SK-N-MC (cell line): ENCODE measurements around the gene CDH22.

Source experiments
- EZH2 ChIP-seq: fragments of 200-600 bp; sonication (generic); IDR thresholded peaks from one replicate; pipeline ENCODE4 v1.6.1; 2017; ENCODE audit warnings: antibody characterized with exemption
- FOXP2 ChIP-seq: optimal IDR thresholded peaks from 2 replicates; pipeline ENCODE3; 2011; ENCODE audit warnings: mild to moderate bottlenecking, moderate library complexity; ENCODE audit not compliant: insufficient read depth; ENCODE audit errors: extremely low read length, control extremely low read depth
- POLR2AphosphoS5 ChIP-seq: IDR thresholded peaks from 2 replicates; pipeline ENCODE4 v1.6.1; 2012; ENCODE audit warnings: mild to moderate bottlenecking, low read depth, low read length, borderline replicate concordance

GRCh38 chr20:46211331-46211722 is 97.0 kb downstream of the CDH22 start:
- TF ChIP-seq EZH2 = no peak
- TF ChIP-seq POLR2AphosphoS5 = no peak
- TF ChIP-seq FOXP2 = no peak
